ENCODE results near the gene ZNF654. TPM values are rescaled to one million over a fixed set of nuclear protein-coding genes. Genes with fewer than 3 reads are reported as not detected.

ZNF654 gene
- total RNA-seq, 2 donors from 2014 or later = 12.5 to 18.1 TPM

DNA sequence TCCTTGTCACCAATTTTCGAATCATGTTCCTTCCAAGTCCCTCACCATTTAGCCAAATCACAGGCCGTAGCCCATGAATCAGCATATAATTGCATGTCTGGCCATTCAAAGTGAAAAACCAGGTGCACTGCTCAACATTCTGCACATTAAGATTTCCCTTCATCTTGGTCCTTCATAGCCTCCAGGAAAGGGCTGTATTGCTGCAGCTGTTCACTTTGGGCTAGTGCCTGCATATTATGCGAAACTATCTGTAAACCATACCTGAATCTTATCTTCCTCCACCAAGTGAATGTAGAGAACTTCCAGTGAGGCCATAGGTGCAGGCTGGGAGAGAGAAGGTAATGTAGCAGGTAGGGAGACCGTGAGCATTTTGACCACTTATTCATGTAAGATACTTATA lies 18.5 kb upstream of the ZNF654 start:
- intact Hi-C loops (cut with DNase I) = no loop called here
- Histone ChIP-seq H3K27me3 (replicated peaks; ENCODE audit: insufficient read depth) (no peaks in the 10 kb centered on the region), H3K27ac (no peak overlapping the region), H3K4me1 (replicated peaks) (no peaks in the 10 kb centered on the region), H3K36me3 (no peaks in the 10 kb centered on the region), H3K9me3 (no peaks in the 10 kb centered on the region), H3K4me3 (no peak overlapping the region)
- 98% methylated on average over 4 of the region's 4 CpGs for WGBS
- TF ChIP-seq, protein P1, sequence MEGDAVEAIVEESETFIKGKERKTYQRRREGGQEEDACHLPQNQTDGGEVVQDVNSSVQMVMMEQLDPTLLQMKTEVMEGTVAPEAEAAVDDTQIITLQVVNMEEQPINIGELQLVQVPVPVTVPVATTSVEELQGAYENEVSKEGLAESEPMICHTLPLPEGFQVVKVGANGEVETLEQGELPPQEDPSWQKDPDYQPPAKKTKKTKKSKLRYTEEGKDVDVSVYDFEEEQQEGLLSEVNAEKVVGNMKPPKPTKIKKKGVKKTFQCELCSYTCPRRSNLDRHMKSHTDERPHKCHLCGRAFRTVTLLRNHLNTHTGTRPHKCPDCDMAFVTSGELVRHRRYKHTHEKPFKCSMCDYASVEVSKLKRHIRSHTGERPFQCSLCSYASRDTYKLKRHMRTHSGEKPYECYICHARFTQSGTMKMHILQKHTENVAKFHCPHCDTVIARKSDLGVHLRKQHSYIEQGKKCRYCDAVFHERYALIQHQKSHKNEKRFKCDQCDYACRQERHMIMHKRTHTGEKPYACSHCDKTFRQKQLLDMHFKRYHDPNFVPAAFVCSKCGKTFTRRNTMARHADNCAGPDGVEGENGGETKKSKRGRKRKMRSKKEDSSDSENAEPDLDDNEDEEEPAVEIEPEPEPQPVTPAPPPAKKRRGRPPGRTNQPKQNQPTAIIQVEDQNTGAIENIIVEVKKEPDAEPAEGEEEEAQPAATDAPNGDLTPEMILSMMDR (IDR thresholded peaks at IDR 0.05) = no peak
- TF ChIP-seq POLR2AphosphoS5 (IDR thresholded peaks at IDR 0.05) = no peak
- no peak for TF ChIP-seq POLR2A (IDR thresholded peaks at IDR 0.05)
- DNase-seq (ENCODE audit: low spot score) = no peak

- Histone ChIP-seq H3K4me1 (replicated peaks) (no peaks in the 10 kb centered on the region), H3K4me3 (no peak overlapping the region), H3K9me3 (no peaks in the 10 kb centered on the region), H3K27ac (no peak overlapping the region), H3K27me3 (replicated peaks; ENCODE audit: insufficient read depth) (no peaks in the 10 kb centered on the region), H3K36me3 (no peaks in the 10 kb centered on the region)
- DNase-seq (ENCODE audit: low spot score) = no peak
- no peak for TF ChIP-seq POLR2AphosphoS5 (IDR thresholded peaks at IDR 0.05)
- TF ChIP-seq, protein P1 (IDR thresholded peaks at IDR 0.05) = no peak
- TF ChIP-seq POLR2A (IDR thresholded peaks at IDR 0.05) = no peak
- intact Hi-C loops (cut with DNase I) = no loop called here
- WGBS = 98% methylated on average over 3 of the region's 3 CpGs
These were observed 18.1 kb upstream of the ZNF654 start for GRCh38 chr3:88041005-88041404.

DNA sequence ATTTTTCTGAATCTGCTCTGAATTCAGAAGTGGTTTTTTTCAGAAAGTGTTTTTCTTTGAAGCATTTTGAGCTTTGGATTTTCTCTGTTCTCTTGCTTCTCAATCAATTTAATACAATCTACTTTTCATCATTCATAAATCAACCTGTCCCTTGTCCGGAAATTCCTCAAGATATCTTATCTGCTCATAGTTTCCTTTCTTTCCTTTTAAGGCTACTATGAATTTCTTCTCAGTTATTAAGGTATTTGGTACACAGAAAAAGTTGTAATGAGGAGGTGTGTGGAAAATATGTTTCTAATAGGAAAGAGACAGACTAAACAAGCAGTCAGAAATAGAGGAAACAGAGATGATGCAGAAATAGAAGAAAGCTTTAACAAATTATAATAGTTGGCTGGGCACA lies 14.6 kb upstream of the ZNF654 start:
- H3K4me1 ChIP-seq (replicated peaks) = no peaks in the 10 kb centered on the region
- no peaks in the 10 kb centered on the region for H3K27me3 ChIP-seq (replicated peaks; ENCODE audit: insufficient read depth)
- no peak overlapping the region for H3K27ac ChIP-seq
- DNase-seq (ENCODE audit: low spot score) = no peak
- H3K9me3 ChIP-seq = no peaks in the 10 kb centered on the region
- intact Hi-C loops (cut with DNase I) = no loop called here
- WGBS = 51% methylated on average over 1 of the region's 1 CpG
- TF ChIP-seq, protein P1 (IDR thresholded peaks at IDR 0.05) = no peak
- no peak for TF ChIP-seq POLR2AphosphoS5 (IDR thresholded peaks at IDR 0.05)
- no peak overlapping the region for H3K4me3 ChIP-seq
- H3K36me3 ChIP-seq = no peaks in the 10 kb centered on the region

GRCh38 chr3:88046766-88047165 lies 12.3 kb upstream of the ZNF654 start:
- intact Hi-C loops (cut with DNase I) = no loop called here
- no peak overlapping the region for H3K4me3 ChIP-seq
- WGBS = 91% methylated on average over 5 of the region's 5 CpGs
- no peaks in the 10 kb centered on the region for H3K9me3 ChIP-seq
- H3K27ac ChIP-seq = no peak overlapping the region
- no peaks in the 10 kb centered on the region for H3K27me3 ChIP-seq (replicated peaks; ENCODE audit: insufficient read depth)
- H3K4me1 ChIP-seq (replicated peaks) = no peaks in the 10 kb centered on the region
- no peak for DNase-seq (ENCODE audit: low spot score)
- TF ChIP-seq, protein P1 (IDR thresholded peaks at IDR 0.05) = no peak
- TF ChIP-seq POLR2AphosphoS5 (IDR thresholded peaks at IDR 0.05) (no peak), POLR2A (IDR thresholded peaks at IDR 0.05) (no peak)
- H3K36me3 ChIP-seq = no peaks in the 10 kb centered on the region

DNA sequence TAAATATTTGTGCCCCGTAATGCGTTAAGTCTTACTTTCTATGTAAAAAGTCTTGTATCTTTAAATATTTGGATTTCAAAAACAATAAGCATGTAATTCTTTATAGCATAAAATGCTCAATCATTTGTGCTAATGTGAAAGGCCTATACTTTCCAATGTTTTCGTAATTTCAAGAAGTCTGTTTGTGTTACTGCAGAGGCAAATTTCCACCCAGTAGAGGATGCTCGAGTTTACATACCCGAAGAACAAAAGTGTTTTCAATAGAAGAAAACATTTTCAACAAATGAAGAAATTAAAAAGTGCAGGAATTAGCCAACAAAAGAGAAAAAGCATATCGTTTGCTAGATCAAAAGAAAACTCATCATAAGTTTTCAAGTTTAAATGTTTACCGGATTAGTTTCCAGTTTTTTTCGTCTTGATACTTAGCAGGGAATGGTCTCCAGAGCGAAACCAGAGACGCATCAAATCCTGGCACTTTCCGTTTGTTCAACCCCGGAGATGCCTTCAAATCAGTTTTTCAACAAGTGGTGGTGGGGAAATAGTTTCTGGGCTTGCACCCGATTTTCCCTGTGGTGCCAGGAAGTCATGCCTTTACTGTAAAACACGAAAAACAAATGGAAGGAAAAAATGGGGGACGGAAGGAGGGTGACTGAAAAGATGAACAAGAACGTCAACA lies 1.3 kb upstream of the ZNF654 start:
- H3K4me1 ChIP-seq (replicated peaks) = no peaks in the 10 kb centered on the region
- intact Hi-C loops (cut with DNase I) = loop anchor here (10.0 kb wide), 1 partner anchor 57 kb away; no protein-coding TSS in a partner anchor
- 12% methylated on average over 16 of the region's 16 CpGs for WGBS
- H3K36me3 ChIP-seq = no peaks in the 10 kb centered on the region
- no peak for TF ChIP-seq POLR2AphosphoS5 (IDR thresholded peaks at IDR 0.05)
- no peak for TF ChIP-seq POLR2A (IDR thresholded peaks at IDR 0.05)
- TF ChIP-seq, protein P1 (IDR thresholded peaks at IDR 0.05) = peak in 1 of 4 experiments; percentile 17
- H3K4me3 ChIP-seq = peak overlapping the region; percentile 90 to 93
- H3K27ac ChIP-seq = peak overlapping the region; percentile 94 to 98
- H3K9me3 ChIP-seq = no peaks in the 10 kb centered on the region
- H3K27me3 ChIP-seq (replicated peaks; ENCODE audit: insufficient read depth) = no peaks in the 10 kb centered on the region
- DNase-seq (ENCODE audit: low spot score) = no peak

Measured in prostate gland (tissue), 2 donors.